ENCODE results near the gene PGM2L1. TPM values are rescaled to one million over a fixed set of nuclear protein-coding genes. Genes with fewer than 3 reads are reported as not detected.

PGM2L1 gene
- total RNA-seq, 2 donors from 2014 or later, result 0.66 to 5.2 TPM

DNA sequence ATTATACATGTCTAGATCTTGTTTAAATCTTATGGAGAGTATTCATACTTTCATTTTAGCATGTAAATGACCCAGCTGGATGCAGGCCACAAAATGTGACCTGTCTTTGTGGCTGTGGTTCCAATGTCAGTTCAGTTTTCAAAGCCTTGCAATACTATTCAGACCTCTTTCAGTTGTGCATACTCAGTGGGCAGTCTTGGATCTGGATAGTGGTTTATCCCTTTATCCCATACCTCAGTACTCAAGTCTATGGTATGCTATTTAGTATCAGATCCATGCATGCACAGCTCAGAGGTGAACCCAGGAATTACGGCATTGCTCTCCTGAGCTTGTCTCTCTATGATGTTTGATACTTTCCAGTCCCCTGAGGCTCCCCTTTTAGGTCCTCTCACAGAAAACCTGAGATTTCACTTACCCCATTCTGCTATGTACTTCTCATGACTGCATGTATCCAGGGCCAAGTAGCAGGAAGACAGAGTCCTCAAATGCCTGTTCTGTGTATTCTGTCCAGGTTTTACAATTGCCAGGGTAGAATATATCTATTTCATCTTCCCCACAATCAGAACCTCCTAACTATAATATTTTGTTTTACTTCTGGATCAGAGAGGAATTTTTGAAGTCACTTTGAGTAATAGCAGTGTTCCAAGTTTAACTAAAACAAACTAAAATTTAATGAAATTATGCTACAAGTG, 79.8 kb downstream of the PGM2L1 start:
- 78 to 91% methylated on average over 1 of the region's 1 CpG for WGBS, 2 donors
- no peaks in the 10 kb centered on the region for H3K36me3 ChIP-seq (replicated peaks in 1 of 2; ENCODE audit: insufficient read depth in 1 of 2, low read depth in 2 of 2)
- ATAC-seq (no peak), DNase-seq (no peak)
- H3K9me3 ChIP-seq, result no peaks in the 10 kb centered on the region
- intact Hi-C loops (cut with DNase I), result no loop called here
- H3K4me1 ChIP-seq, result peaks cover 4% of the 10 kb centered on the region
- no peak overlapping the region for H3K4me3 ChIP-seq
- no peak for TF ChIP-seq POLR2A (IDR thresholded peaks at IDR 0.05)
- TF ChIP-seq, protein P1, sequence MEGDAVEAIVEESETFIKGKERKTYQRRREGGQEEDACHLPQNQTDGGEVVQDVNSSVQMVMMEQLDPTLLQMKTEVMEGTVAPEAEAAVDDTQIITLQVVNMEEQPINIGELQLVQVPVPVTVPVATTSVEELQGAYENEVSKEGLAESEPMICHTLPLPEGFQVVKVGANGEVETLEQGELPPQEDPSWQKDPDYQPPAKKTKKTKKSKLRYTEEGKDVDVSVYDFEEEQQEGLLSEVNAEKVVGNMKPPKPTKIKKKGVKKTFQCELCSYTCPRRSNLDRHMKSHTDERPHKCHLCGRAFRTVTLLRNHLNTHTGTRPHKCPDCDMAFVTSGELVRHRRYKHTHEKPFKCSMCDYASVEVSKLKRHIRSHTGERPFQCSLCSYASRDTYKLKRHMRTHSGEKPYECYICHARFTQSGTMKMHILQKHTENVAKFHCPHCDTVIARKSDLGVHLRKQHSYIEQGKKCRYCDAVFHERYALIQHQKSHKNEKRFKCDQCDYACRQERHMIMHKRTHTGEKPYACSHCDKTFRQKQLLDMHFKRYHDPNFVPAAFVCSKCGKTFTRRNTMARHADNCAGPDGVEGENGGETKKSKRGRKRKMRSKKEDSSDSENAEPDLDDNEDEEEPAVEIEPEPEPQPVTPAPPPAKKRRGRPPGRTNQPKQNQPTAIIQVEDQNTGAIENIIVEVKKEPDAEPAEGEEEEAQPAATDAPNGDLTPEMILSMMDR (IDR thresholded peaks at IDR 0.05), result no peak
- H3K27me3 ChIP-seq, result no peaks in the 10 kb centered on the region
- no peak overlapping the region for H3K27ac ChIP-seq

DNA sequence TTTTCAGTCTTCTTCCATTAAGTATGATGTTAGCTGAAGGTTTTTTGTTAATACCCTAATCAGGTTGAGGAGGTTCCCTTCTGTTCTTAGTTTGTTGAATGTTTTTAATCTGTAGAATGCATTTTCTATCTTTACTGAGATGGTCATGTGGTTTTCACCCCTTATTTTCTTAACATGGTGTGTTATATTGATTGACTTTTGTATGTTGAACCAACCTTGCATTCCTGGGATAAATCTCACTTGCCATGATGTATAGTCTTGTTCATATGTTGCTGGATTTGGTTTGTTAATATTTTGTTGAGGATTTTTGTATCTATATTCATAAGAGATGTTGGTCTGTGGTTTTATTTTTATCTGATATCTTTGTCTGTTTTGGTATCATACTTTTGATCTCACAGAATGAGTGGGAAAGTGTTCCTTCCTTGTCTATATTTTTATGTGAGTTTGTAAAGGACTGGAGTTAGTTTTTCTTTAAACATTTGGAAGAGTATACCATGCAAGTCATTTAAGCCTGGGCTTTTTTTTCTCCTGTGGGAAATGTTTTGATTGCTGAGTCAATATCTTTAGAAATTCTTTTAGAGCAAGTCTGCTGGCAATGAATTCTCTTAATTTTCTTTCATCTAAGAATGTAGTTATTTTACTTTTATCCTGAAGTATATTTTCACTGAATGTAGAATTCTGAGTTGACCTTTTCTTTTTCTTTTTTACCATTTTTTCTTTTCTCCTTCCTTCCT, 81.3 kb downstream of the PGM2L1 start:
- H3K4me3 ChIP-seq, result no peak overlapping the region
- no peaks in the 10 kb centered on the region for H3K27me3 ChIP-seq
- H3K4me1 ChIP-seq, result no peaks in the 10 kb centered on the region
- ATAC-seq (no peak), DNase-seq (no peak)
- H3K27ac ChIP-seq, result no peak overlapping the region
- no peaks in the 10 kb centered on the region for H3K36me3 ChIP-seq (replicated peaks in 1 of 2; ENCODE audit: insufficient read depth in 1 of 2, low read depth in 2 of 2)
- no peaks in the 10 kb centered on the region for H3K9me3 ChIP-seq
- no peak for TF ChIP-seq POLR2A (IDR thresholded peaks at IDR 0.05)
- TF ChIP-seq, protein P1 (IDR thresholded peaks at IDR 0.05), result no peak
- intact Hi-C loops (cut with DNase I), result no loop called here

- TF ChIP-seq, protein P1 (IDR thresholded peaks at IDR 0.05), result no peak
- no peak for TF ChIP-seq POLR2A (IDR thresholded peaks at IDR 0.05)
- Histone ChIP-seq H3K4me3 (no peak overlapping the region), H3K27ac (no peak overlapping the region), H3K36me3 (replicated peaks in 1 of 2; ENCODE audit: insufficient read depth in 1 of 2, low read depth in 2 of 2) (no peaks in the 10 kb centered on the region), H3K4me1 (peaks cover 11% of the 10 kb centered on the region), H3K27me3 (no peaks in the 10 kb centered on the region), H3K9me3 (no peaks in the 10 kb centered on the region)
- WGBS, 2 donors, result 98 to 100% methylated on average over 1 of the region's 1 CpG
- intact Hi-C loops (cut with DNase I), result no loop called here
- ATAC-seq, result no peak
- no peak for DNase-seq
Observed at GRCh38 chr11:74312326-74312725, 85.9 kb downstream of the PGM2L1 start.

GRCh38 chr11:74311352-74311926, 86.8 kb downstream of the PGM2L1 start, which contains the start of gene P4HA3:
TSS of gene P4HA3 (minus strand) at chr11:74311640. CDS start at chr11:74311611, 29 bp downstream.
- 3 to 19% methylated on average over 12 to 58 of the region's 62 CpGs for whole genome bisulfite sequencing, 2 donors
- no peaks in the 10 kb centered on the region for H3K36me3 ChIP-seq (replicated peaks in 1 of 2; ENCODE audit: insufficient read depth in 1 of 2, low read depth in 2 of 2)
- DNase-seq (peak; percentile 70 to 79 (median 74)), ATAC-seq (peak; percentile 96)
- no peak within 1 kb of the TSS for H3K27ac ChIP-seq
- no peaks in the 10 kb centered on the region for H3K9me3 ChIP-seq
- peaks cover 11% of the 10 kb centered on the region for H3K4me1 ChIP-seq
- no peaks in the 10 kb centered on the region for H3K27me3 ChIP-seq
- H3K4me3 ChIP-seq, result peak within 1 kb of the TSS in 1 of 2 donors; percentile 4
- intact Hi-C loops (cut with DNase I), result no loop called here
- no peak for TF ChIP-seq POLR2A (IDR thresholded peaks at IDR 0.05)
- TF ChIP-seq, protein P1 (IDR thresholded peaks at IDR 0.05), result peak in 2 of 7 experiments; percentile 15 to 16
